B cell (primary cell): ENCODE results near the gene SYCE3. TPM values are rescaled to one million over a fixed set of nuclear protein-coding genes. Genes with fewer than 3 reads are reported as not detected.
"Not testable (repeated sequence)": the region's sequence is repeated elsewhere in the genome, so short reads cannot be mapped to it uniquely, and the experiment has no call there.

ENCODE experiments used
- ATAC-seq: fragments of 200-7000 bp; cut with Tn5 transposase; one replicate; pipeline ENCODE4 v1.10.0; 2021; ENCODE audit warnings: low read depth, mild to moderate bottlenecking, moderate number of reproducible peaks, moderate library complexity
- CTCF ChIA-PET: fragments of 350-600 bp; sonication (Branson Sonifier 250); formaldehyde crosslinking; loops from one replicate; lab custom pipeline; 2021; ENCODE audit warnings: antibody characterized with exemption, inconsistent platforms; lab: Charles Lee
- POLR2A ChIA-PET: fragments of 350-600 bp; sonication (Branson Sonifier 250); formaldehyde crosslinking; loops from one replicate; lab custom pipeline; 2021; ENCODE audit warnings: antibody characterized with exemption; lab: Charles Lee
- DNase-seq: peaks from one replicate; pipeline ENCODE4 v3.0.0; 2013
- H2AFZ ChIP-seq: 2 replicates; pipeline ENCODE4 v1.6.1; 2012; ENCODE audit warnings: mild to moderate bottlenecking, low read depth, low read length; ENCODE audit not compliant: insufficient read depth, poor library complexity, severe bottlenecking
- H3K27ac ChIP-seq, 2 donors: 1 replicate in 1 of 2; 2 replicates in 1 of 2; pipeline ENCODE4 v1.5.1; 2012 to 2013; ENCODE audit warnings: low read length in 2 of 2, mild to moderate bottlenecking in 2 of 2, moderate library complexity in 1 of 2
- H3K27me3 ChIP-seq, 4 experiments: fragments of 200-600 bp in 1 of 4; sonication (generic) in 1 of 4; replicated peaks in 1 of 4; 1 replicate in 2 of 4; 2 replicates in 2 of 4; pipeline versions ENCODE4 v1.6.1 to v1.7.0; 2013 to 2016; ENCODE audit warnings: low read length in 3 of 4, mild to moderate bottlenecking in 2 of 4, mixed read lengths in 1 of 4, moderate library complexity in 1 of 4; ENCODE audit not compliant: insufficient read depth in 4 of 4, control insufficient read depth in 3 of 4; ENCODE audit errors: control extremely low read depth in 1 of 4
- H3K36me3 ChIP-seq, 2 experiments: replicated peaks in 1 of 2; 1 replicate in 1 of 2; 2 replicates in 1 of 2; pipeline versions ENCODE4 v1.6.1 to v1.7.1; 2013; ENCODE audit warnings: low read length in 1 of 2; ENCODE audit not compliant: insufficient read depth in 2 of 2, control insufficient read depth in 1 of 2; ENCODE audit errors: control extremely low read depth in 1 of 2, extremely low read depth in 1 of 2
- H3K4me1 ChIP-seq, 2 donors: fragments of 200-600 bp in 1 of 2; sonication (generic) in 1 of 2; 1 replicate in 1 of 2; 2 replicates in 1 of 2; pipeline versions ENCODE4 v1.5.1 to v1.6.1; 2013 to 2017; ENCODE audit warnings: low read length in 2 of 2; ENCODE audit not compliant: control insufficient read depth in 2 of 2, insufficient read depth in 2 of 2
- H3K4me2 ChIP-seq: replicated peaks from 2 replicates; pipeline ENCODE3; 2012; ENCODE audit warnings: mild to moderate bottlenecking, low read depth, low read length; ENCODE audit not compliant: poor library complexity, severe bottlenecking
- H3K4me3 ChIP-seq, 5 experiments: fragments of 200-600 bp in 1 of 5; sonication (generic) in 1 of 5; 1 replicate in 3 of 5; 2 replicates in 2 of 5; pipeline versions ENCODE4 v1.5.1 to v1.7.0; 2011 to 2016; ENCODE audit warnings: low read length in 4 of 5, mild to moderate bottlenecking in 4 of 5, low read depth in 2 of 5, control low read depth in 1 of 5, moderate library complexity in 1 of 5; ENCODE audit not compliant: insufficient read depth in 1 of 5; ENCODE audit errors: control extremely low read depth in 1 of 5, extremely low read depth in 1 of 5
- H3K79me2 ChIP-seq: fragments of 200-600 bp; sonication (generic); one replicate; pipeline ENCODE4 v1.6.0; 2016; ENCODE audit warnings: low read length; ENCODE audit not compliant: control insufficient read depth, insufficient read depth
- H3K9ac ChIP-seq: fragments of 200-600 bp; sonication (generic); 2 replicates; pipeline ENCODE4 v1.6.1; 2017; ENCODE audit warnings: mild to moderate bottlenecking, low read length, moderate library complexity
- H3K9me3 ChIP-seq, 3 donors: one replicate each; pipeline versions ENCODE4 v1.6.1 to v1.7.1; 2013; ENCODE audit warnings: low read length in 2 of 3; ENCODE audit not compliant: control insufficient read depth in 2 of 3, insufficient read depth in 1 of 3; ENCODE audit errors: control extremely low read depth in 1 of 3
- H4K20me1 ChIP-seq: 2 replicates; pipeline ENCODE4 v1.6.0; 2012; ENCODE audit warnings: mild to moderate bottlenecking, low read length; ENCODE audit not compliant: insufficient read depth, control insufficient read depth, poor library complexity, severe bottlenecking
- H3K27ac Mint-ChIP-seq: one replicate; pipeline ENCODE4 v1.8.0; 2021; ENCODE audit warnings: mixed read lengths
- H3K27me3 Mint-ChIP-seq: one replicate; pipeline ENCODE4 v1.8.0; 2021; ENCODE audit warnings: mixed read lengths
- H3K4me1 Mint-ChIP-seq: one replicate; pipeline ENCODE4 v1.8.0; 2021; ENCODE audit warnings: mixed read lengths
- H3K4me3 Mint-ChIP-seq: one replicate; pipeline ENCODE4 v1.8.0; 2021; ENCODE audit warnings: mixed read lengths
- H3K9me3 Mint-ChIP-seq: one replicate; pipeline ENCODE4 v1.8.0; 2022; ENCODE audit warnings: mixed read lengths; ENCODE audit not compliant: insufficient read depth
- CTCF ChIP-seq: fragments of 200-600 bp; IDR thresholded peaks from one replicate; pipeline ENCODE4 v1.8.0; 2022; ENCODE audit warnings: antibody characterized with exemption, mild to moderate bottlenecking
- EZH2 ChIP-seq: IDR thresholded peaks from 2 replicates; pipeline ENCODE4 v1.6.1; 2012; ENCODE audit warnings: borderline replicate concordance, low read depth, mild to moderate bottlenecking, moderate library complexity, low read length; ENCODE audit not compliant: insufficient read depth, poor library complexity, severe bottlenecking
- WGBS: methylation state at CpG from one replicate; pipeline ENCODE4 v1.1.5; 2013; ENCODE audit warnings: missing lambda C conversion rate; ENCODE audit not compliant: insufficient coverage; 5-methylcytosine and 5-hydroxymethylcytosine counted together
- intact Hi-C: fragments of 100-400 bp; cut with micrococcal nuclease; formaldehyde crosslinking; loops from one replicate; pipeline ENCODE4 v1.10.0; 2022
- polyA plus RNA-seq: library from polyadenylated mRNA; depleted of rRNA; stranded (reverse); fragments of >200 nt; gene quantifications from 2 replicates; pipeline ENCODE4 v1.2.3, GENCODE V29; 2012
- total RNA-seq, 2 donors: library from RNA; stranded (reverse); fragments of 120-200 nt in 1 of 2; gene quantifications; 1 replicate in 1 of 2; 2 replicates in 1 of 2; pipeline versions ENCODE4 v1.2.3 to v1.2.4, GENCODE V29; 2013 to 2022

The SYCE3 gene
- total and polyA plus RNA-seq, 2 donors (not counting 1 experiment from before 2014, with no cell fraction given) = not detected

GRCh38 chr22:50533856-50534711 is 28.6 kb downstream of the SYCE3 start:
- 58% methylated on average over 12 of the region's 21 CpGs for WGBS
- not testable (repeated sequence) for H2AFZ ChIP-seq
- H3K9ac ChIP-seq = peak overlapping the region; percentile 23

GRCh38 chr22:50532824-50533796 is 29.6 kb downstream of the SYCE3 start:
- intact Hi-C loops = no loop called here
- peak overlapping the region; percentile 84 for H3K4me2 ChIP-seq
- TF ChIP-seq EZH2 (no peak), CTCF (no peak)
- H3K79me2 ChIP-seq = peaks cover 17% of the 10 kb centered on the region
- POLR2A ChIA-PET = interaction anchor here (1.1 to 4.6 kb wide), 5 partner anchors 7 to 88 kb away, joined by 3 to 40 read pairs (median 20); partner anchors contain the start of genes LMF2 and NCAPH2
- Mint-ChIP-seq H3K27ac (peak overlapping the region; percentile 99), H3K4me3 (peak overlapping the region; percentile 95), H3K9me3 (no peaks in the 10 kb centered on the region), H3K4me1 (peaks cover 46% of the 10 kb centered on the region), H3K27me3 (no peaks in the 10 kb centered on the region)
- peak overlapping the region; percentile 97 for H3K9ac ChIP-seq
- 94% methylated on average over 10 of the region's 19 CpGs for WGBS
- H3K4me1 ChIP-seq = peaks cover 17 to 61% of the 10 kb centered on the region in 2 donors
- peak; percentile 10 for DNase-seq
- H3K4me3 ChIP-seq = peak overlapping the region in 1 of 5 experiments; percentile 95
- H4K20me1 ChIP-seq = no peaks in the 10 kb centered on the region
- ATAC-seq = no peak
- peak overlapping the region; percentile 99 to 100 for H3K27ac ChIP-seq
- no peak overlapping the region for H2AFZ ChIP-seq
- H3K36me3 ChIP-seq = no peaks in the 10 kb centered on the region
- no peaks in the 10 kb centered on the region for H3K27me3 ChIP-seq
- H3K9me3 ChIP-seq = peaks cover 0 to 9% (median 0%) of the 10 kb centered on the region in 3 donors
- CTCF ChIA-PET = no interaction called here

More at GRCh38 chr22:50533856-50534711, 28.6 kb downstream of the SYCE3 start:
- ChIA-PET POLR2A (interaction anchor here (0.6 to 1.7 kb wide), 5 partner anchors 9 to 87 kb away, joined by 4 to 13 read pairs (median 5); partner anchors contain the start of gene SCO2), CTCF (interaction anchor here (0.8 to 3.4 kb wide), 4 partner anchors 8 to 87 kb away, joined by 4 to 13 read pairs (median 6); partner anchors contain the start of gene SCO2)
- peak overlapping the region; percentile 42 for H3K4me2 ChIP-seq
- peaks cover 17% of the 10 kb centered on the region for H3K79me2 ChIP-seq
- H3K4me1 Mint-ChIP-seq = peaks cover 41% of the 10 kb centered on the region
- H3K27me3 Mint-ChIP-seq, H3K27me3 ChIP-seq, H3K9me3 ChIP-seq, H4K20me1 ChIP-seq, H3K36me3 ChIP-seq, intact Hi-C loops, H3K9me3 Mint-ChIP-seq, ATAC-seq: not testable (repeated sequence)
- H3K4me3 ChIP-seq = peak overlapping the region in 2 of 5 experiments; percentile 12 to 40
- peak overlapping the region; percentile 99 for H3K27ac Mint-ChIP-seq
- H3K27ac ChIP-seq = peak overlapping the region; percentile 64 to 99
- H3K4me3 Mint-ChIP-seq = peak overlapping the region; percentile 80
- peak; percentile 65 for DNase-seq
- peaks cover 25 to 61% of the 10 kb centered on the region in 2 donors for H3K4me1 ChIP-seq
